BE2C (cell line): ENCODE data around the gene NDUFC1.
"Not testable (repeated sequence)": the region's sequence is repeated elsewhere in the genome, so short reads cannot be mapped to it uniquely, and the experiment has no call there.

ENCODE experiments used
- DNase-seq: peaks from one replicate; pipeline ENCODE4 v3.0.0-alpha.2; 2020
- H3K27me3 ChIP-seq: fragments of 250-450 bp; sonication (Bioruptor Pico); 2 replicates; pipeline ENCODE4 v1.5.1; 2020; ENCODE audit warnings: mild to moderate bottlenecking
- H3K36me3 ChIP-seq: fragments of 250-450 bp; sonication (Bioruptor Pico); 2 replicates; pipeline ENCODE4 v1.5.1; 2020; ENCODE audit warnings: mild to moderate bottlenecking
- H3K4me1 ChIP-seq: fragments of 250-450 bp; sonication (Bioruptor Pico); 2 replicates; pipeline ENCODE4 v1.5.1; 2020
- H3K4me3 ChIP-seq: 2 replicates; pipeline ENCODE4 v1.5.1; 2011; ENCODE audit warnings: low read depth, low read length
- H3K9me3 ChIP-seq: fragments of 250-450 bp; sonication (Bioruptor Pico); 2 replicates; pipeline ENCODE4 v1.5.1; 2020
- CTCF ChIP-seq: IDR thresholded peaks from 2 replicates; pipeline ENCODE4 v1.5.1; 2012; ENCODE audit warnings: mild to moderate bottlenecking, low read depth, low read length

NDUFC1 gene

GRCh38 chr4:139314047-139314800, 11.9 kb upstream of the NDUFC1 start:
- peaks cover 3% of the 10 kb centered on the region; the same call in 1 of the 2 replicates for H3K36me3 ChIP-seq
- H3K4me1 ChIP-seq, result no peaks in the 10 kb centered on the region
- no peak overlapping the region for H3K4me3 ChIP-seq
- H3K9me3 ChIP-seq, result no peaks in the 10 kb centered on the region
- no peak for TF ChIP-seq CTCF
- H3K27me3 ChIP-seq, result no peaks in the 10 kb centered on the region
- no peak for DNase-seq

- not testable (repeated sequence) for H3K9me3 ChIP-seq, H3K4me1 ChIP-seq, H3K4me3 ChIP-seq, H3K27me3 ChIP-seq, H3K36me3 ChIP-seq, DNase-seq
Observed at GRCh38 chr4:139313414-139313813, 11.1 kb upstream of the NDUFC1 start.

- TF ChIP-seq CTCF, result no peak
- no peaks in the 10 kb centered on the region for H3K27me3 ChIP-seq
- H3K9me3 ChIP-seq, result no peaks in the 10 kb centered on the region
- H3K4me3 ChIP-seq, result no peak overlapping the region
- H3K36me3 ChIP-seq, result peaks cover 6% of the 10 kb centered on the region
- no peaks in the 10 kb centered on the region for H3K4me1 ChIP-seq
- DNase-seq, result no peak
Observed at GRCh38 chr4:139312552-139313332, 10.5 kb upstream of the NDUFC1 start.

GRCh38 chr4:139311909-139312308, 9.6 kb upstream of the NDUFC1 start:
- no peak for TF ChIP-seq CTCF
- DNase-seq, result no peak
- Histone ChIP-seq H3K27me3 (no peaks in the 10 kb centered on the region), H3K9me3 (no peaks in the 10 kb centered on the region), H3K36me3 (peaks cover 12% of the 10 kb centered on the region), H3K4me1 (no peaks in the 10 kb centered on the region), H3K4me3 (no peak overlapping the region)

- Histone ChIP-seq H3K27me3 (no peaks in the 10 kb centered on the region), H3K4me1 (no peaks in the 10 kb centered on the region), H3K9me3 (no peaks in the 10 kb centered on the region), H3K4me3 (no peak overlapping the region), H3K36me3 (peaks cover 43% of the 10 kb centered on the region)
- no peak for DNase-seq
- no peak for TF ChIP-seq CTCF
Observed at GRCh38 chr4:139304920-139305319, 2.6 kb upstream of the NDUFC1 start.

- Histone ChIP-seq H3K36me3 (peaks cover 30% of the 10 kb centered on the region), H3K4me3 (peak within 1 kb of the TSS; percentile 76), H3K27me3 (no peaks in the 10 kb centered on the region), H3K9me3 (no peaks in the 10 kb centered on the region), H3K4me1 (peaks cover under 1% of the 10 kb centered on the region)
- DNase-seq, result peak; percentile 98
- no peak for TF ChIP-seq CTCF
Observed at GRCh38 chr4:139301113-139301820, 1.0 kb downstream of the NDUFC1 start, which contains the start of gene NAA15. Gene NAA15, plus strand, starts transcription at chr4:139301505. Its CDS starts 273 bp downstream, at chr4:139301778.
